NCI-H345 treated with DMSO at 0.1 percent for 48 hours (cell line): ENCODE measurements around the gene QSOX2.
"Not testable (repeated sequence)": the region's sequence is repeated elsewhere in the genome, so short reads cannot be mapped to it uniquely, and the experiment has no call there.

Source experiments
- DNase-seq: peaks from one replicate; lab custom pipeline; 2025; ENCODE audit not compliant: unreplicated experiment; lab: John Stamatoyannopoulos, UW

Gene QSOX2

DNA sequence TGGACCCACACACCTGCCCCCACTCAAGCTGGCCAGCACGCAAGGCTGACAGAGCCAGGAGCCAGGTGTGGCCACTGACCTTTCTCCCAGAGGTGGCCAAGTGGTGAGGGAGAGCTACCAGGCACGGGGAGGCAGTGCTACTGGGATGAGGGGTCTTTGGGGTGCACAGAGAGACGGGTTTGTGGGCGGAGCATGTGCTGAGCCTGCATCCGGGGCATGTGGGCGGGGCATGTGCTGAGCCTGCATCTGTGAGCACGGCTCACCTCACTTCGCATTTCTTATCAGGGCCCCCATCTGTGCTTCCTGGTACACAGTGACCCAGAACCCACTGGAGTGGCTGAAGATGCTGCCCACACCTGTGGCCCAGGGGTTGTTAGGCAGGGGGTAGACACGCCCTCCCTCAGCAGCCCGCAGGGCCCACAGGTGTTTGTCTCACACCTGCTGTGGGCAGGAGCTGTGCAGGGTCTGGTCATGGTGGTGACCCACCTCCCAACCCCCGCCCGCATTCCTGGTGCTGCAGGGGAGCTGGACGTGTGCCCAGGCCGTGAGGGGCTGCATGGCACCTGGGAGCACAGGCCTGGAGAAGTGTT, 36.8 kb upstream of the QSOX2 start:
- DNase-seq, result no peak

DNA sequence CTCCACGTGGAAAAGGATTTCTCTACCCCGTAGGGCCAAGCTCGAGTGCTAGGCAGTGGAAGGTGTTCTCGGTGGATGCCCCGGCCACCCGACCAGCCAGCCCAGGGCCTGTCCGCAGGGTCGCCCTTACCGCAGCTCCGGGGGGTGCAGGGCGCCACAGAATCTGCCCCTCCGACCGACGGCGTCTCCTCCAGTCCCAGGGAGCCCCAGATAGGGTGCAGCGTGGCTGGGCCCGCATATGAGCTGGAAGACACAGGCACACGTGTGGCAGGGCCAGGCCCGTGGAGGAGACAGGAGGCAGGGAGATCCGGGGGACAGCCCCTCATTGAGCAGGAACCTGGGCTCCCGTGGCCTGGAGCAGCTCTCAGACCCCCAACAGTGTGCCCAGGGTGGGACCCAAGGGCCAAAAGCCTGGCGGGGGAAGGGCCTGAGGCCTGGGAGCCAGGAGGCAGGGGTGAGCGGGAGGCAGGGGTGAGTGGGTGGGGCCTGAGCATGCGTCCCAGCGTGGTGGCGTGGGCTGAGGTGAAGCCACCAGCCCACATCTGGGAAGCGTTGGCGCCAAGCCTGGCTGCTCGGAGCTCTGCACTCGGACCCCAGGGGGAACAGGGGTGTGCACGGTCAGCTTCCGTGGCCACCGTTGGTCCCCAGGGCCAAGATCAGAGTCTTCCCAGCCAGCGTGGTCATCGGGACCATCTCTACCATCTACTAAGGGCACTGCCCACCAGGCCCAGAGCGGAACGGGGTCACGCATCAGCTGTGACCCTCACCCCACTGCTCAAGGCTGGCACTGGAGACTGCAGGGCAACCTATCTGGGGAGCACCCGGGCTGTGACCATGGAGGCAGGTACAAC, 36.0 kb upstream of the QSOX2 start:
- DNase-seq, result no peak

DNA sequence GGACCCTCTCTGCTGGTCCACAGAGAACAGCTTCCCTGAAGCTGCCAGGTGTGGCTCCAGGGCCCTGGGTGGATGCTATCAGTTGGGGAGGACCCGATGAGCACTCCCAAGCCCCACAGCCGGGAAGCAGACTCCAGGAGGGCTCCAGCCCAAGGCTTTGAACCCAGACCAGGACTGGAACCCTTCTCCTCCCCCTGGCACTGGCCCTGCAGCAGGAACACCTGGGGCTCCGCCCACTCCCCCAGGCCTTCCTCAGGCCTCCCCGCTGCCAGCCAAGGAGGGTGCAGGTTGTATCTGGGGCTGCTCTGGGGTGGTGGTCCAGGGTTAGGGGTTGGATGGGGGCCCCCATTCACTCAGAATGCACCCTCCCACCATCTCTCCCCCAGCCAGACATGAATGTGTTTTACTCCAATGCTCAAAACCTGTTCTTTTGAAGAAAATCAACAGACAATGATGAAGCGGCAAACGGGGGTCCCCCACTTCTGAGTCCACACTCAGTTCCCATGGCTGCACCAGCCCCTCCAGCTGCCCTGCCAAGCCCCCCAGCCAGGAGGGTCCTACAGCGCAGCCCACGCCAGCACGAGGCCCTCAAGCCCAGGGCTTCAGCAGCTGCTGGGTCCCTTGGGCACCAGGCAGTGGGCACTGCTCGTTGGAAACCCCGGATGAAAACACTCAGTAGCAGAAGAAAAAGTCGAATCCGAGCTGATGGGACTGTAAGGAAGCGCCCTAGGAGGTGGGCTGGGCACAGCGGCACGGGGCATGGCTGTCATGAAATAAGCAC, 35.1 kb upstream of the QSOX2 start:
- no peak for DNase-seq

DNA sequence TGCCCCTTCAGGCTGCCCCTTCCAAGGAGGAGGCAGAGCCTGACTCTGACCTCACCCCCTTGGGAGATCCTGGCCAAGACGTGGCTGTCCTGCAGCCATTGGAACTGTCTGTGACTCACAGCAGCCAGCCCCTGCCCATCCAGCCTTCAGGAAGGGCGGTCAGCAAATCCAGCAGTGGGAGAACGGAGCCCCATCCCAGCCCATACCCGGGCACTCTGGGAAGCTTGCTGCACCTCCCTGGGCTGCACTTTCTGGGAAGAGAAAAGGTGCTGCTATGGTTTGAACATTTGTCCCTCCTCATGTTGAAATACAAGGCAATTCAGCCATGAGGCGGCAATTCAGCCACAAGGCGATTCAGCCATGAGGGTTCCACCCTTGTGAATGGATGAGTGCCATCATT, 33.9 kb upstream of the QSOX2 start:
- DNase-seq, result no peak

DNA sequence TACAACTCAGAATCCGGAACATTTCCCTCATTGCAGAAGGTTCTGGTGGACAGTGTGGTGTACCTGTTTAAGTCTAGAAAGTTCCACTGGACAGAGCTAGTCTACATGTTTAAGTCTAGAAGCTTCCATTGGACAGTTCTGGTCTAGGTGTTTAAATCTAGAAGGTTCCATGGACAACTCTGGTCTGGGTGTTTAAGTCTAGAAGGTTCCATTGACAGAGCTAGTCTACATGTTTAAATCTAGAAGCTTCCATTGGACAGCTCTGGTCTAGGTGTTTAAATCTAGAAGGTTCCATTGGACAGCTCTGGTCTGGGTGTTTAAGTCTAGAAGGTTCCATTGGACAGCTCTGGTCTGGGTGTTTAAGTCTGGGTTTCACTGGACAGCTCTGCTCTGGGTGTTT, 33.3 kb upstream of the QSOX2 start:
- no peak for DNase-seq

DNA sequence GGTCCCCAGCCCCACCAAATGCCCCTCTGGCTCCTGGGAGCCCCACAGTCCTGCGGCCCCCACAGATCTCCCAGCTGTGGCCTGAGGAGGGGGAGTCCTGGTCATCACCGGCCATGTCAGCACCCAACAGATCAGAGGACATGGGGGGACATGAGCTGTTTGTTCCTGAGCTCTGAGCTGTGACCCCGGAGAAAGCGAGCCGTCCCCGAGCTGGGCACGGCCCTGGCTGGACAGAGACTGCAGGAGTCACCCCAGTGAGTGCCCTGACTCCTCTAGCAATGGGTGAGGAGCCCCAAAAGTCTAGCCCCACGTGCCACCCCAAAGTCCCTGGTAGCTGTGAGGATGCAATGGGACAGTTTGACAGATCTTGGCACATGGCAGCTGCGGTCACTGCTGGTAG, 32.6 kb upstream of the QSOX2 start:
- no peak for DNase-seq

DNA sequence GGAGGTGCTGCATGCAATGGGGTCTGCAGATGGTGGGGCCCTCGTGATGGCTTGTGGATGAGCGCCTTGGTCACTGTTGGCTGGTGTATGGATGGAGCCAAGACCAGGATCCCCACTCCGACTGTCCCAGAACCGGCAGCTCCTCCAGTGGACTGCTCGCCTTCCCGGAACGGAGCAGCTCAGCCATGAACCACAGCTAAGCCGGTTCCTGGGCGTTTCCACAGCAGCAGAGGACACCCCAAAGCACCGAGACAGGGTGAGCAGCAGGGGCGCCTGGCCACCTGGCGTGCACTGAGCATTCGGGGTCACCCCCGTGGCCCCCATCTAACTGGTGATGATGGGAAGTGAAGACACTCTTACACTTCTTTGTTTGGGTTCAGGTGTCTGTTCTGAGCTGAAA, 32.1 kb upstream of the QSOX2 start:
- no peak for DNase-seq

DNA sequence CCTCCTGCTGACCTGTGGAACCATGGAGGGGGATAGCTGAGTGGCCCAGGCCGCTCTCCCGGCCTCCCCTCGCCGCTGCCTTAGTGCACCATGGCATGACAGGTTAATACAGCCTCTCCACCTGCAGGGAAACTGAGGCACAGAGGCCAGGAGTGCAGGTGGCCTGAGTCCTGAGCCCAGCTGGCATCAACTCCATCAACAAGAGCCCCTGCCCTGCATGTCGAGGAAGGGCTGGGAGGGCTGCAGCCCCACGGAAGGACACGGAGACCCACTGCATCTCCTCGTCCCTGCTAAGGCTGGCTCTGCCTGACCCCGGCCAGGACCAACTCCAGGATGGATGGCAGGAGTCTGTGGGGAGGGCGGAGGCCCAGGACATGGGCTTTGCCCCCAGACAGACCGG, 31.1 kb upstream of the QSOX2 start:
- no peak for DNase-seq

DNA sequence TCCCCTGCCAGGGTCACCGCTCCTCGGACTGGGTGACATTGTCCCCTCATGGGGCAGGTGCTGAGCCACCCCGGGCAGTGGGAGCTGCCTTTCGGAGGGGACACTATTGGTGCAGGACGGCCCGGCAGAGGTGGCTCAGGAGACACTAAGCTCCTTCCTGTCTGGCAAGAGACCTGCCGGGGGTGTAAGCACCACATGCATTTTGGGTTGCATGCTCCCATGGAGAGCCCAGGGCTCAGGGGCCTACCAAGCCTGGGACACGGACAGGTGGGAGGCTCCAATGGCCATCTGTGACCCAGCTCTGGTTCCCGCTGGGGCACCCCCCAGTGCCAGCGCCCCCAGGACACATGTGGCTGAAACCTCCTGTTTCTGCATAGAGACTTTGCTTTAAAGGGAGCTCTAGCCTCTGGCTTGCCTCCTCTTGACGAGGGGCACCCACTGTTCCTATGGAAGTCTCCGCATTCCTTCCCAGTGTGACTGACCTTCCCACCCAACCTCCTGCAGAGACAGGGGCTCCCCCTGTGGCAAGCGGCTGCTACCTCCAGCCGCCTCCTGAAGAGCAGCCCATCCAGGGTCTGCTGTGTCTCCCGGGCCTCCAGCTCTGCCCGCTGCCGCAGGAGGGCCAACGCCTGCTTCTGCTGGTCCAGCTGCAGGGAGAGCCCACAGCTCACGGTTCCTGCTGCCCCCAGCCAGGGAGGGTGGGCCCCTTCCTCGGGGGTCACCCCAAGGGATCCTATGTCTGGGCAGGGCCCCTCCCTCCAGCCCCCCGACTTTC, 30.2 kb upstream of the QSOX2 start:
- no peak for DNase-seq

DNA sequence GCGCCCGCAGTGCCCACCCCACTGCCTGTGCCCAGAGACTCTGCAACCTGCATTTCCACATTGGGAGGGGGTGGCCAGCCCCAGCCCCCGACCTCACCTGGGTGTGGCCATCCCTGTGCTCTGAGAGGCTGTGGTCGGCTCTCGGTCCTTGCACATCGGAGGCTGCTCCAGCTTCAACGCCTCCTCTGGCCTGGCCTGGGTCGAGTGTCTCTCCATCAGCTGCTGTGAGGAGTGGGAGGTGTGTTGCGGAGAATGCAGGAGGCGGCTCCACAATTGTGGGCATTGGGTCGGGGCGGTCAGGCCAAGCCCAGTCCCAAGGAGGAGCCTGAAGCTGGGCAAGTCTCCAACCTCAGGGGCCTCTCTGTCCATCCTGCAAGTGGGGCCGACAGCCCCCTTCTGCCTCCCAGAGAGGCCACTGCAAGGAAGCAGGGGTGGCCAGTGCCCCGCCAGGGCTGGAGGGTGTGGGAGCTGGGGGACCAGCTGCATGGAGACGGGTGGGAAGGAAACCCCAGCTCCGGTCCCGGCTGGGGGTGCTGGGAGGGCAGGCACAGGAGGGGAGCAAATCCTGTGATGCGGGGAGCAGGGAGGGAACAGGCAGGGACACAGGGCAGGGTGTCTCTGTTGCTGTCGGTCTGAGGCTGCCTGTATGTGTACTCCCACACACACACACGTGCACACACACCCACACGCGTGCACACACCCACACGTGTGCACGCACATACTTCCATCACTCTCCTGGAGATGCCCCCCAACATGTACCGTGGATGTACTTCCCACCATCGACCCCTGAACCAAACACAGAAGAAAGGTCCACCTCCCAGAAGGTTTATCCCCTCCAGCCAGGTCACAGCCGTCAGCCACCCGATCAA, 29.4 kb upstream of the QSOX2 start:
- DNase-seq, result no peak

DNA sequence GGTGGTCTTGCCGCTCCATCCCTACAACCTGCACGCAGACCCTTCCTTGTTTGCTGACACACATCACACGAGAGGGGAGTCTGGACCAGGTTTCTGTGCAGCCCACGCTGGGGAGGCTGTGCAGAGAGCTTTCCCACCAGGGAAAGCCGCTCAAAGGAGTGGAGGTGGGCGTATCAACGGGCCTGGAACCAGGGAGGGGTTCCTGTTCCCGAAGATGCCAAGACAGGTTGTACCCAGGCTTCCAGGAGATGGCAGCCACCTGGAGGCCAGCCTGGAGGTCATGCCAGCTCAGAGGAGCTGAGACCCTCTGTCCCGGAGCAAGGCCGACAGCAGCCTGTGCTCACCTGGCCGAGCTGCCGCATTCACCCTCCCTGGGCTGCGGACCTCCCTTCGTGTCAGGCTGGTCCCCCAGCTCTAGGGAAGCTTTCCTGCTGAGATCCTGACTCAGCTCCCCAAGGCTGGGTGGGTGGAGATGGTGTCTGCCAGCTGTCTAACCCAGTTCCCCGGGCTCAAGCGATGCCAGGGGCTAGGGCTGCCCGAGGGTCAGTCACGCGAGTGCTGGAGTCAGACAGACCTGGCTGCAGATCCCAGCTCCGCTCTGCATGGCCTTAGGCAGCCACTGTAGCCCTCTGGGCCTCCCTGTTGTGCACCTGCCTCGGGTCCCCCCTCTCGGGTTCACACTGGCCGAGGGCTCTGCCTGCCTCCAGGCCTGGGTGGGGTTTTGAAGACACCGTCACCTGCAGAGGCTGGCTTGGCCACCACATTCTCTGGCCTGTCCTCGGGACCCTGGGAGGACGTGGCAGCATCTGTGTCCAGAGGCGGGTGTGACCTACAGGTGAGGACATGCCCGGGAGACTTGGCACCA, 28.5 kb upstream of the QSOX2 start:
- no peak for DNase-seq

DNA sequence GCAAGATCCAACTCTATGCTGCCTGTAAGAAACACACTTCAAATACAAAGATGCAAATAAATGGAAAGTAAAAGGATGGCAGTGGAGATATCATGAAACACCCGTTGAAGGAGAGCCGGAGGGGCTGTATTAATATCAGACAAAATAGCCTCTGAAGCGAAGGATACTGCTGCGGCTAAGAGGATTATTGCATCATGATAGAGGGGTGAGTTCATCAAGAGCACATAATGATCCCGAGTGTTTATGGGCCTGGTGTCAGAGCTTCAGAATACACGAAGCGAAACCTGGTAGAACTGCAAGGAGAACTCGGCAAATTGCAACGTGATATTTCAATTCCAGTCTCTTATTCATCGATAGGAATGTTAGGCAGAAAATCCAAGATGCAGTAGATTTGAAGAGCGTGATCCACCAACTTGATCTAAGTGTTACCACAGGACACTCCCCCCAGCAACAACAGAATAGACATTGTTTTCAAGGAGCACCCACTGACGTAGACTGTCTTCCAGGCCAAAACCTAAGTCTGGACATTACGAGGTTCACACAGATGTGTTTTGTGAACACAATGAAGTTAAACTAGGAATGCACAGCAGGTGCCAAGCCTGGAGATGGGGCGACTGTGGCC, 27.7 kb upstream of the QSOX2 start:
- DNase-seq, result no peak

DNA sequence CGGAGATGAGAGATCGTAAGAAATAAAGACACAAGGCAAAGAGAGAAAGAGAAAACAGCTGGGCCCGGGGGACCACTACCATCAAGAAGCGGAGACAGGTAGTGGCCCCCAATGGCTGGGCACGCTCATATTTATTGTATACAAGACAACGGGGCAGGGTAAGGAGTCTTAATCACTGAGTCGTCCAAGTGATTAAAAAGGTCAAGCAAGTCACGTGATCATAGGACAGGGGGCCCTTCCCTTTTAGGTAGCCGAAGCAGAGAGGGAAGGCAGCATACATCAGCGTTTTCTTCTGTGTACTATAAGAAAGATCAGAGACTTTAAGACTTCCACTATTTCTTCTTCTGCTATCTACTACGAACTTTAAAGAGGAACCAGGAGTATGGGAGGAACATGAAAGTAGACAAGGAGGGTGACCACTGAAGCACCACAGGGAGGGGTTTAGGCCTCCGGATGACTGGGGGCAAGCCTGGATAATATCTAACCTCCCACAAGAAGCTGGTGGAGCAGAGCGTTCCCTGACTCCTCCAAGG, 24.6 kb upstream of the QSOX2 start:
- DNase-seq, result no peak

DNA sequence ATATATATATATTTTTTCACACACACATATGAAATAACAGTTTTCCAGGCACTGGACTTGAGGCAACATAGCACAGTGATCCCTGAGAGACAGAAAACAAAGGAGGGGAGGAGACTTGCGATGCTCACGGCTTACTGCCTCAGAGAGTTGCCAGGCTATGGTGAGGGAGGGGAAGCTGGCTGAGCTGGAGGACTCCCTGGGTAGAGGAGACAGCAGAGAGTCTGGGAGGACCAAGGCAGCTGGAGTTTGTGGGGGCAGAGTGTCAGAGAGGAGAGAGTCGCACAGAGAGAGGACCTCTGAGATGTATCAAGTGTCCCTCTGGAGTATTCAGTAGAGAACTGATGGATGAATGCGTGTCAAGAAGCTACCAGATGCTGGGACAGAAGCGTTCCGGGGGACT, 23.1 kb upstream of the QSOX2 start:
- DNase-seq, result no peak

DNA sequence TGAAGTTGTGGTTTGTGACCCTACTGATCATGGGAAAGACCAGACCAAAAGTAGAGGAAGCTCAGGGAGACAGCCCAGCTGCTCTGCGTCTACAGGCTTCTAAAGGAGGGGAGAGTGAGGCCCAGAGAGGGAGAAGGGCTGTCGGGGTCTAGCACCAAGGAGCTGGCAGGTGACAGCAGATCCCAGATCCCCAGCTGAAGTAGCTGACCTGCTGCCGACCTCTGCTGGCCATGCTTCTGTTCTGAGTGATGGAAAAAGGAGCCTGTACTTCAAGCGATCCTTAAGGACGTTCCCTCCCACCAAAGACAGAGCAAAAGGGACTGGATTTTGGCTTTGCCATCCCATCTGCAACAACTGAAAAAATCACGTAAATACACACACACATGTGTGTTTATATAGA, 22.7 kb upstream of the QSOX2 start:
- no peak for DNase-seq

DNA sequence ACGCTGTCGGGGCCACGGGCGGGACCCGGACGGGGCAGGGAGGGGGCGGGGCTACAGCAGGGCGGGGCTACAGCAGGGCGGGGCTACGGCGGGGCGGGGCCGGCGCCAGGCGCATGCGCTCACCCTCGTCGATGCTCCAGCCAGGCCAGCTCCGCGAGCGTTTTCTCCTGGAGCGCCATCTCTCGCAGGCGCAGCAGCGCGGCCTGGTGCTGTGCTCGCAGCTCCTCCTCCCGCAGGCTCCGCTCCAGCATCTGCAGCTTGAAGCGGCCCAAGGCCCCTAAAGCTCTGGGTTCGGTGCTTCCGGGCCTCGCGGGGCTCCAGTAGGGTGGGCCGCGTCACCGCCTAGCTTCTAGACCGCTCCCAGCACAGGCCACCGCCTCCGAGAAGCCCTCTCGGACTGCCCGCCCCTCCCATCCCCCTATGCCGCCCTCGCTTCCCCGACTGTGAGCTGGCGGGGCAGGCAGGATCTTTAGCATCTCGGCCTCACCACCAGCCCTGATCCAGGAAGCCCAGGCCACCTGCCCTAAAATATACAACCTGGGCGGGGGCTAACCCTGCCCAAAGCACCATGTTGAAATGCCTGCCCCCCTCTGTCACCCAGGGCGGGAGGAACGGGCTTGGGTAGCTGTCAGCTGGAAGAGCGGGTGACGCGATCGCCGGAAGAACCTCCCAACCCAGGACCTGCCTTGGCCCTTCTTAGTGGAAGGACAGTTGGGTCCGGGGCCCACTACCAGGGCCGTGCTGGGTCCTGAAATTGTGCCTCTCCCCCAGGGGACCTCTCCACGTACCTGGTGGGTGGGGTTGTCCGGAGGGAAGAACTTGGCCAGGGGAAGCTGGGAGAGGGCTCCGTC, 21.9 kb upstream of the QSOX2 start:
- DNase-seq, result no peak

DNA sequence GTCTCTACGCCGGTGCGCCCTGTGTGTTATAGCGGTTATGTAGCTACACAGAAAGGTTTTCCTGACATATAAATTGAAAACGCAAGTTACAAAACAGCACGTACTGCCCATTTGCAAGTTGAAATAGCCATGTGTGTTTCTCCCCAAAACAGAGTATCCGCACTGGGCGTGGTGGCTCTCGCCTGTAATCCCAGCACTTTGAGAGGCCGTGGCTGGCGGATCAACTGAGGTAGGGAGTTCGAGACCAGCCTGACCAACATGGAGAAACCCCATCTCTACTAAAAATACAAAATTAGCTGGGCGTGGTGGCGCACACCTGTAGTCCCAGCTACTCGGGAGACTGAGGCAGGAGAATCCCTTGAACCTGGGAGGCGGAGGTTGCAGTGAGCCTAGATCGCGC, 21.0 kb upstream of the QSOX2 start:
- DNase-seq, result not testable (repeated sequence)
